SK-N-SH treated with all-trans-retinoic acid at 6 μM for 48 hours (cell line): ENCODE data around the gene PARP3.

Experiments used
- BACH2 ChIP-seq: fragments of 250-450 bp; sonication (Bioruptor Pico); IDR thresholded peaks from 2 replicates; pipeline ENCODE4 v1.9.0; 2021; ENCODE audit warnings: mild to moderate bottlenecking, borderline replicate concordance
- CSDC2 ChIP-seq: fragments of 250-450 bp; sonication (Bioruptor Pico); IDR thresholded peaks from 2 replicates; pipeline ENCODE4 v1.5.0; 2020; ENCODE audit warnings: mild to moderate bottlenecking, moderate library complexity
- ISL1 ChIP-seq: fragments of 250-450 bp; sonication (Bioruptor Pico); IDR thresholded peaks from 2 replicates; pipeline ENCODE4 v2.1.2; 2022; ENCODE audit warnings: mild to moderate bottlenecking, moderate library complexity
- TOX ChIP-seq: fragments of 250-450 bp; sonication (Bioruptor Pico); IDR thresholded peaks from 2 replicates; pipeline ENCODE4 v1.8.0; 2021; ENCODE audit warnings: mild to moderate bottlenecking, moderate library complexity, borderline replicate concordance
- ZNF70 ChIP-seq: fragments of 450-650 bp; formaldehyde crosslinking; IDR thresholded peaks from 2 replicates; pipeline ENCODE4 v1.5.0; 2020; ENCODE audit warnings: mild to moderate bottlenecking, moderate library complexity
- TF ChIP-seq, protein P1 (sequence below): fragments of 250-450 bp; sonication (Bioruptor Pico); IDR thresholded peaks from 2 replicates; pipeline ENCODE4 v1.8.0; 2020; ENCODE audit warnings: mild to moderate bottlenecking, moderate library complexity, borderline replicate concordance

DNA sequence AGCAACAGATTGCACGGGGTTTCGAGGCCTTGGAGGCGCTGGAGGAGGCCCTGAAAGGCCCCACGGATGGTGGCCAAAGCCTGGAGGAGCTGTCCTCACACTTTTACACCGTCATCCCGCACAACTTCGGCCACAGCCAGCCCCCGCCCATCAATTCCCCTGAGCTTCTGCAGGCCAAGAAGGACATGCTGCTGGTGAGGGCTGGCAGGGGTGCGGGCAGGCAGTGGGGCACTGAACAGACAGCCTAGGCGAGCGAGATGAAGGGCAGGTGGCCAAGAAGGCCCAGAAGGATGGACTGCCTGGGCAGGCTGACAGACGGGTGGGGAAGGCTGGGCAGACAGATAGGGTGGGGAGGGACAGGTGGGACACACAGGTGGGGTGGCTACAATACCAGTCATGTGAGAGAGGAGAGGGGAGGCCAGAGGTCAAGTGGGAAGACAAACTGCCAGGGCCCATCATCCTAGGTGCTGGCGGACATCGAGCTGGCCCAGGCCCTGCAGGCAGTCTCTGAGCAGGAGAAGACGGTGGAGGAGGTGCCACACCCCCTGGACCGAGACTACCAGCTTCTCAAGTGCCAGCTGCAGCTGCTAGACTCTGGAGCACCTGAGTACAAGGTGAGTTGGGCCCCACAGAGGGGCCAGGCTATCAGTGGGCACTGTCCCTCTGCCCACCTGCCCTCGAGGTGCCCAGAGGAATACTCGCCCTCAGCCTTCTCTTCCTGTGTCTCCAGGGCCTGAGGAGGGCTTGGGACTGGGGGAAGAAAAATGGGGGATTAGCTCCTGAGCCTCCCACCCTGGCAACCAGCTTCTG, 3.1 kb downstream of the PARP3 start:
- TF ChIP-seq ZNF70 (CRISPR knock-in tag) (no peak), TOX (no peak), BACH2 (no peak), CSDC2 (CRISPR knock-in tag) (no peak), ISL1 (CRISPR knock-in tag) (no peak)
- TF ChIP-seq, protein P1, sequence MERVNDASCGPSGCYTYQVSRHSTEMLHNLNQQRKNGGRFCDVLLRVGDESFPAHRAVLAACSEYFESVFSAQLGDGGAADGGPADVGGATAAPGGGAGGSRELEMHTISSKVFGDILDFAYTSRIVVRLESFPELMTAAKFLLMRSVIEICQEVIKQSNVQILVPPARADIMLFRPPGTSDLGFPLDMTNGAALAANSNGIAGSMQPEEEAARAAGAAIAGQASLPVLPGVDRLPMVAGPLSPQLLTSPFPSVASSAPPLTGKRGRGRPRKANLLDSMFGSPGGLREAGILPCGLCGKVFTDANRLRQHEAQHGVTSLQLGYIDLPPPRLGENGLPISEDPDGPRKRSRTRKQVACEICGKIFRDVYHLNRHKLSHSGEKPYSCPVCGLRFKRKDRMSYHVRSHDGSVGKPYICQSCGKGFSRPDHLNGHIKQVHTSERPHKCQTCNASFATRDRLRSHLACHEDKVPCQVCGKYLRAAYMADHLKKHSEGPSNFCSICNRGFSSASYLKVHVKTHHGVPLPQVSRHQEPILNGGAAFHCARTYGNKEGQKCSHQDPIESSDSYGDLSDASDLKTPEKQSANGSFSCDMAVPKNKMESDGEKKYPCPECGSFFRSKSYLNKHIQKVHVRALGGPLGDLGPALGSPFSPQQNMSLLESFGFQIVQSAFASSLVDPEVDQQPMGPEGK (CRISPR knock-in tag): no peak
